BLaER1 (cell line): ENCODE data around the gene SREBF1.

Source experiments
- H3K27ac ChIP-seq: shearing (Covaris generic); formaldehyde crosslinking; 2 replicates; pipeline ENCODE4 v1.8.1; 2022
- H3K27me3 ChIP-seq: shearing (Covaris generic); formaldehyde crosslinking; 2 replicates; pipeline ENCODE4 v1.8.1; 2022
- H3K36me3 ChIP-seq: shearing (Covaris generic); formaldehyde crosslinking; 2 replicates; pipeline ENCODE4 v1.8.1; 2022
- H3K4me1 ChIP-seq: shearing (Covaris generic); formaldehyde crosslinking; 2 replicates; pipeline ENCODE4 v1.8.1; 2022
- H3K4me2 ChIP-seq: shearing (Covaris generic); formaldehyde crosslinking; 2 replicates; pipeline ENCODE4 v1.8.1; 2022
- H3K4me3 ChIP-seq: shearing (Covaris generic); formaldehyde crosslinking; 2 replicates; pipeline ENCODE4 v1.8.1; 2022
- H3K9ac ChIP-seq: shearing (Covaris generic); formaldehyde crosslinking; 2 replicates; pipeline ENCODE4 v1.8.1; 2022
- H3K9me3 ChIP-seq: shearing (Covaris generic); formaldehyde crosslinking; 2 replicates; pipeline ENCODE4 v1.8.1; 2022
- H4K20me1 ChIP-seq: shearing (Covaris generic); formaldehyde crosslinking; 2 replicates; pipeline ENCODE4 v1.8.1; 2022
- Cebpa-rat ChIP-seq: shearing (Covaris generic); IDR thresholded peaks from 2 replicates; pipeline ENCODE4 v1.8.1; 2022

The SREBF1 gene

DNA sequence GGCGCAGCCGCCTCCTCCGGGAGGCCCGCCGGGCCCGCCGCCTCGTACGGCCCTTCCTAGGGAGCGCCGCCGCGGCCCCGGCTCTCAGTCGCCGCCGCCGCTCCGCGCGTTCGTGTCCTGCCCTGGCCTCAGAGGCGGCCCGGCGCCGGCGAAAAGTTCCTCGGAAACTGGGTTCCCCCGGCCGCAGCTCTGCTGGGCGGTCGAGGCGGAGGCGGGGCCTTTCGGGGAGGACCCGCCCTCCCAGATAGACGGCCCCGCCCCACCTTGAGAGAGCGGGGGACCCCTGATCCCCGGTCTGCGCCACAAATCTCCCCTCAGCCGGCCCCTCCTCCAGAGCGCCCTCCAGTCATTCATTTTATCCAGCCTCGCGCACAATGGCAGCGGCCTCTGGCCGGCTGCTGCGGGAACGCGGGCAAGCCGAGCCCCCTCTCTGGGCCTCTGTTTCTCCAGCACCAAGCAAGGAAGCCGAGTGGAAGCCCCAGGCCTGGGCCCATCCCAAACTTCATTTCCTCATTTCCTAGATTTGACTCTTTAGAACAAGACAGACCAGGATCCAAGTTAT is at the start of gene SREBF1:
Gene SREBF1, minus strand, starts transcription at position 169 of the 562 bp plus-strand sequence. CDS start 169 bp downstream, outside the sequence.
- H4K20me1 ChIP-seq = peaks cover 40% of the 10 kb centered on the region
- H3K9ac ChIP-seq = peak within 1 kb of the TSS; percentile 100
- no peak for TF ChIP-seq Cebpa-rat
- peak within 1 kb of the TSS; percentile 100 for H3K4me2 ChIP-seq
- H3K9me3 ChIP-seq = no peaks in the 10 kb centered on the region
- peak within 1 kb of the TSS; percentile 100 for H3K4me3 ChIP-seq
- peaks cover 92% of the 10 kb centered on the region for H3K4me1 ChIP-seq
- H3K27me3 ChIP-seq = no peaks in the 10 kb centered on the region
- peaks cover 20% of the 10 kb centered on the region for H3K36me3 ChIP-seq
- peak within 1 kb of the TSS; percentile 100 for H3K27ac ChIP-seq

DNA sequence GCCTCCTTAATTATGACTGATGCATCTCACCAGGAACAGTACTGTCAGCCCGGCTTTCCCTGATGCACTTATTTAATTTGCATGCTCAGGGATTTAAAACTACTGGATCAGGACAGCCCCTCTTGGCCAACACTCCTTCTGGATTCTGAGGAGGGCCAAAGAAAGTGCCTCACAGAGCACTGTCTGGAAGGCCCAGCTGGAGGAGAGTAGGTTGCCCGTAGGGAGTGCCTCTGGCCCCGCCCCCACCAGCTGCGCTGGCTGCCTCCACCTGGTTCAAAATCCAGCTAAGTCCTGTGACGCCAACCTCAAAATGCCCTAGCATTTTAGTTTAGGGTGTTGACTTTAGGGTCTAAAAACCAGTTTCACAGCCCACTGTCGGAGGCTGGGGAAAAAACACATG is 49.4 kb upstream of the SREBF1 start:
- H3K27ac ChIP-seq = no peak overlapping the region
- no peak for TF ChIP-seq Cebpa-rat
- no peak overlapping the region for H3K4me3 ChIP-seq
- H3K27me3 ChIP-seq = no peaks in the 10 kb centered on the region
- 0 out of 2 replicates have a peak, but pooled peaks cover under 1% of the 10 kb centered on the region for H4K20me1 ChIP-seq
- H3K36me3 ChIP-seq = peaks cover 3% of the 10 kb centered on the region; the same call in 1 of the 2 replicates
- no peaks in the 10 kb centered on the region for H3K9me3 ChIP-seq
- peaks cover 69% of the 10 kb centered on the region for H3K4me1 ChIP-seq
- peak overlapping the region; percentile 62 for H3K4me2 ChIP-seq
- no peak overlapping the region for H3K9ac ChIP-seq

- H3K36me3 ChIP-seq = peaks cover 6% of the 10 kb centered on the region; the same call in 1 of the 2 replicates
- H3K4me1 ChIP-seq = peaks cover 56% of the 10 kb centered on the region
- no peak overlapping the region for H3K27ac ChIP-seq
- H3K9me3 ChIP-seq = no peaks in the 10 kb centered on the region
- TF ChIP-seq Cebpa-rat = no peak
- H3K4me2 ChIP-seq = no peak overlapping the region
- H3K9ac ChIP-seq = no peak overlapping the region
- no peaks in the 10 kb centered on the region for H3K27me3 ChIP-seq
- no peak overlapping the region for H3K4me3 ChIP-seq
- no peaks in the 10 kb centered on the region for H4K20me1 ChIP-seq
Measured at GRCh38 chr17:17884391-17885357, 47.9 kb upstream of the SREBF1 start.

DNA sequence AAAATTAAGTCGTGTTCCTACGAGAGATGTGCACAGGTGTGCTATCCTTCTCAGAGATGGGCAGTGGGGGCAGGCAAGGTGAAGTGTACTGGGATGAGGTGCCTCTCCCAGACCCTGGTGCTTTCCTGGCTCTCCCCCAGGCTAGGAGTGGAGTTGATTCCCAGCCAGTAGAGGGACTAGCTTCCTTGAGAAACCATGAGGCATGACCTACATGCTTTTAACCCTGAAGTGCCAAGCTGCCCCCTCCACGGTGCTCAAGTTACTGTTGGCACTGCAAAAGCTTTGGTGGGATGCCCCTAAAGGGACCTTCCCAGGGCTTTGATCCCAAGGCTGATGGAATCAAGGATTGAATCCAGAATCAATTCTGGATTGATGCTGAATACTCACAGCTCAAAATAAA is 47.0 kb upstream of the SREBF1 start:
- Histone ChIP-seq H3K4me3 (no peak overlapping the region), H3K9me3 (no peaks in the 10 kb centered on the region), H3K4me1 (peaks cover 47% of the 10 kb centered on the region), H3K4me2 (no peak overlapping the region), H3K36me3 (peaks cover 14% of the 10 kb centered on the region), H3K27ac (no peak overlapping the region), H3K27me3 (no peaks in the 10 kb centered on the region), H4K20me1 (no peaks in the 10 kb centered on the region), H3K9ac (no peak overlapping the region)
- no peak for TF ChIP-seq Cebpa-rat

DNA sequence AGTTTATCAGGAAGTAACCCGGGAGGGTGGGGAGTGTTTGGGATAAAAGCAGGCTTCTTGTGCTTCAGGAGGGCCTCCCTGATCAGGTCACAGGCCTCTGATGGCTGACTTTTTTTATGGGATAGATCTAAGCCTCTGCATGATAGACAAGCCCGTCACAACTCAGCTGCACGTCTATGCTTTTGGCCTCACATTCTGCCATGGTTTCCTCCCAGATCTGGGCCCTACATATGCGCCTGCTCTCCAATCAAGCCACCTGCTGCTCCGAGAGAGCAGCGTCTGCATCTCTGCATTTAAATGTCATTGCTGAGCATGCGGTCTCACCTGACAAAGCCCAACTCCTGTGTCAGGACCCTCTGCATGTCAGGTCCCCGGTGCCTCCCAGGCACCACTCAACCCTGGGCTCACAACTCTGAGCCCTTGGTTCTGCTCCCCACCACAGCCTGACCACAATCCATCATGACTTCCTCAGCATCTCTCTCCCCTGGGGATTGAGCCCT is 45.3 kb upstream of the SREBF1 start:
- H3K9ac ChIP-seq = 0 out of 2 replicates have a peak overlapping the region, but pooled peaks have one; percentile 7
- peak overlapping the region; percentile 73 for H3K4me2 ChIP-seq
- H3K9me3 ChIP-seq = no peaks in the 10 kb centered on the region
- H3K27me3 ChIP-seq = no peaks in the 10 kb centered on the region
- peaks cover 31% of the 10 kb centered on the region for H3K36me3 ChIP-seq
- no peaks in the 10 kb centered on the region for H4K20me1 ChIP-seq
- no peak overlapping the region for H3K27ac ChIP-seq
- peaks cover 32% of the 10 kb centered on the region for H3K4me1 ChIP-seq
- H3K4me3 ChIP-seq = no peak overlapping the region
- TF ChIP-seq Cebpa-rat = no peak

GRCh38 chr17:17880577-17881196 is 43.9 kb upstream of the SREBF1 start:
- no peaks in the 10 kb centered on the region for H3K27me3 ChIP-seq
- H3K9me3 ChIP-seq = no peaks in the 10 kb centered on the region
- H4K20me1 ChIP-seq = no peaks in the 10 kb centered on the region
- no peak overlapping the region for H3K4me2 ChIP-seq
- peaks cover 20% of the 10 kb centered on the region for H3K4me1 ChIP-seq
- H3K9ac ChIP-seq = no peak overlapping the region
- H3K27ac ChIP-seq = no peak overlapping the region
- H3K36me3 ChIP-seq = peaks cover 44% of the 10 kb centered on the region
- TF ChIP-seq Cebpa-rat = no peak
- H3K4me3 ChIP-seq = no peak overlapping the region

DNA sequence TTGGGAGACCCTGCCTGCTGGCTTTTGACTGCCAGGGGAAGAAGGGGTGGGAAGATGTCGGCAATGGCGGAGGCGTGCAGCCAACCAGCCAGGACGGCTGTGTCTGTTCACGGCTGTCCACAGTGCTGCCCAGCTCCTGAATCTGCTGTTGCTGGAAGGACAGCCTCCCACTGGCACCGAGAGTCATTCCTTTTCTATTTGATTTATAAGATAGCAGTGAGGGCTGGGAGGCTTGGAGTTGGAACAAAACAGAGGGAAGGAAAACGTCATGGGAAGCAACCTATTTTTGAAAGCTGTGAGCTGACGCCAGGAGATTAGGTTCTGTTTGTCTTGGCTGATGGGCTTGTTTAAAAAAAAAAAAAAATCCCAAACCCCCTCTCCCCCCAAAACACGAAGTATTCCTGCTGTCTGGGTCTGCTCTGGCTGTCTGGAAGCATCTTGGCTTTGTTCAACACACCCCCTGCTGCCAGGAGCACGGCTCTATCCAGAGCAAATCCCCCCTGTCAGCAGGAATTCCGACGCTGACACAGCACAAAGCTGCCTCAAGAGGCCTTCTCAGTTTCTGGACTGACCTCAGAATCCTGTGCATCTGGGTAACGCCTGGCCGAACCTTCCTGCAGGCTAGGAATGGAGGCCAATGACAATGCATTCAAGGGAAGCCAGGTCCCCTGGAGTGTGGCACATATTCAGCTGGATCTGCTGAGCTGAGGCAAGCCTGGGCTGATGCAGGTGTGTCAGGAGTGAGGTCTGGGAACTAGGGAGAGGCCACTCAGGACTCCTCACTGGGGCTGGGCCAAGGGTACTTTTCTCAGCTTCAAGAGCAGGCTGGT is 41.0 kb upstream of the SREBF1 start:
- no peak for TF ChIP-seq Cebpa-rat
- H3K36me3 ChIP-seq = peaks cover 44% of the 10 kb centered on the region
- no peak overlapping the region for H3K4me3 ChIP-seq
- no peak overlapping the region for H3K9ac ChIP-seq
- H3K27ac ChIP-seq = no peak overlapping the region
- H3K27me3 ChIP-seq = no peaks in the 10 kb centered on the region
- no peak overlapping the region for H3K4me2 ChIP-seq
- no peaks in the 10 kb centered on the region for H3K9me3 ChIP-seq
- H4K20me1 ChIP-seq = no peaks in the 10 kb centered on the region
- peaks cover 43% of the 10 kb centered on the region for H3K4me1 ChIP-seq

DNA sequence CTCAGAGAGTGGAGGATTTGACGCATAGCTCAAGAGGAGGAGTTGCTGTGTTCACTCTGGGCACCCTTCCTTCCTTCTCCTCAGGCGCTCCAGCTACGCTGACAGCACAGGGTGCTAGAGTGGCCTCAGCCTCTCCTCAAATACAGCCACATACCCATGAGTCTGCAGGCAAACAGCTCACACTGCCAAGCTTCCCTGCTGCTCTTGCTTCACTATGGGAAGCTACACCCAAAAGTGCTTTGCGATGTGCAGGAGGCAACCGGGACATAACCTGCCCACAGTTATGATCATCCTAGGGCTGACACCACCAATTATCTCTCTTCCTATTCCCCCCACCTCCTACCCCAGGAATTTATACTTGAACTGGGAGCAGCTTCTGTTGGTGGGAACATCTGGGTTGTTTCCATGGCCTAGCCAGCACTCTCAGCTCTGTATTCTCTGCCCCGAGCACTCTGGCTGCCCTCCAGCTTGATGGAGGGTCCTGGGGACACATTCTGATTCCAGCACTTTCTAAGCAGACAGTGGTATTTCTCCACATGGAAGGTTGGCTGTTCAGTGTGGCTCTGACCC is 40.3 kb upstream of the SREBF1 start:
- Histone ChIP-seq H3K9me3 (no peaks in the 10 kb centered on the region), H4K20me1 (no peaks in the 10 kb centered on the region), H3K27me3 (no peaks in the 10 kb centered on the region), H3K9ac (no peak overlapping the region), H3K36me3 (peaks cover 41% of the 10 kb centered on the region), H3K4me1 (peaks cover 43% of the 10 kb centered on the region), H3K27ac (no peak overlapping the region), H3K4me2 (no peak overlapping the region), H3K4me3 (no peak overlapping the region)
- TF ChIP-seq Cebpa-rat = no peak

- TF ChIP-seq Cebpa-rat = no peak
Measured at GRCh38 chr17:17874478-17874877, 37.7 kb upstream of the SREBF1 start.

More at GRCh38 chr17:17874478-17874877, 37.7 kb upstream of the SREBF1 start:
- Histone ChIP-seq H4K20me1 (no peaks in the 10 kb centered on the region), H3K9me3 (no peaks in the 10 kb centered on the region), H3K4me2 (peak overlapping the region; percentile 51), H3K9ac (no peak overlapping the region), H3K4me1 (peaks cover 58% of the 10 kb centered on the region), H3K36me3 (peaks cover 37% of the 10 kb centered on the region), H3K4me3 (no peak overlapping the region), H3K27ac (0 out of 2 replicates have a peak overlapping the region, but pooled peaks have one; percentile 4), H3K27me3 (no peaks in the 10 kb centered on the region)
